Endodermal cell (in vitro differentiated cells): ENCODE results near the gene BRSK2. TPM values are rescaled to one million over a fixed set of nuclear protein-coding genes. Genes with fewer than 3 reads are reported as not detected.

Source experiments
- DNase-seq: peaks from one replicate; pipeline ENCODE4 v3.0.0-alpha.2; 2017
- H3K27ac ChIP-seq: 2 replicates; pipeline ENCODE4 v1.5.1; 2013; ENCODE audit warnings: mild to moderate bottlenecking, low read depth, low read length, moderate library complexity
- H3K27me3 ChIP-seq: 2 replicates; pipeline ENCODE4 v1.6.1; 2013; ENCODE audit warnings: mild to moderate bottlenecking, low read length, moderate library complexity; ENCODE audit not compliant: insufficient read depth, control insufficient read depth, poor library complexity, severe bottlenecking
- H3K36me3 ChIP-seq: 2 replicates; pipeline ENCODE4 v1.7.0; 2013; ENCODE audit warnings: mild to moderate bottlenecking, low read length, moderate library complexity; ENCODE audit not compliant: control insufficient read depth, insufficient read depth
- H3K4me1 ChIP-seq: one replicate; pipeline ENCODE4 v1.7.0; 2013; ENCODE audit warnings: low read length; ENCODE audit not compliant: control insufficient read depth, insufficient read depth
- H3K4me3 ChIP-seq: 2 replicates; pipeline ENCODE4 v1.5.1; 2013; ENCODE audit warnings: mild to moderate bottlenecking, low read length, moderate library complexity
- H3K9ac ChIP-seq: 2 replicates; pipeline ENCODE4 v1.6.1; 2013; ENCODE audit warnings: mild to moderate bottlenecking, low read length, moderate library complexity; ENCODE audit not compliant: poor library complexity, severe bottlenecking; ENCODE audit errors: extremely low read depth
- H3K9me3 ChIP-seq: 2 replicates; pipeline ENCODE4 v1.6.1; 2013; ENCODE audit warnings: mild to moderate bottlenecking, low read length, moderate library complexity; ENCODE audit not compliant: control insufficient read depth
- H3K27ac Mint-ChIP-seq: 2 replicates; pipeline ENCODE4 v1.8.0; 2020; ENCODE audit warnings: mixed read lengths
- H3K27me3 Mint-ChIP-seq: 2 replicates; pipeline ENCODE4 v1.8.0; 2021; ENCODE audit warnings: mild to moderate bottlenecking, mixed read lengths; ENCODE audit not compliant: insufficient read depth
- H3K36me3 Mint-ChIP-seq: 2 replicates; pipeline ENCODE4 v1.8.0; 2020; ENCODE audit warnings: low read depth, mixed read lengths
- H3K4me1 Mint-ChIP-seq: 2 replicates; pipeline ENCODE4 v1.8.0; 2020; ENCODE audit warnings: mixed read lengths
- H3K4me3 Mint-ChIP-seq: 2 replicates; pipeline ENCODE4 v1.8.0; 2020; ENCODE audit warnings: mild to moderate bottlenecking, moderate library complexity, mixed read lengths
- H3K9me3 Mint-ChIP-seq: 2 replicates; pipeline ENCODE4 v1.8.0; 2020; ENCODE audit warnings: mild to moderate bottlenecking, mixed read lengths
- CTCF ChIP-seq: fragments of 200-600 bp; sonication (generic); conservative IDR thresholded peaks from 2 replicates; pipeline ENCODE4 v1.5.0; 2021; ENCODE audit warnings: antibody characterized with exemption, mild to moderate bottlenecking
- WGBS, 2 experiments: methylation state at CpG; one replicate each; pipeline versions ENCODE4 v1.1.5 to v1.1.7; 2013; ENCODE audit warnings: missing lambda C conversion rate in 2 of 2, mixed read lengths in 1 of 2; ENCODE audit not compliant: insufficient coverage in 1 of 2, insufficient read length in 1 of 2; 5-methylcytosine and 5-hydroxymethylcytosine counted together
- total RNA-seq, 2 donors: library from RNA; stranded (reverse); fragmentation: NEBNext Ultra II Directional in 1 of 2; extraction: Animal tissue kit (Norgen Biotek cat#: 25700) in 1 of 2; gene quantifications; 2 replicates in 1 of 2; 3 replicates in 1 of 2; pipeline ENCODE4 v1.2.1, GENCODE V29; 2021

The BRSK2 gene
- total RNA-seq, 2 donors from 2014 or later = 9.4 to 10.3 TPM

- no peak overlapping the region for H3K27ac Mint-ChIP-seq
- no peaks in the 10 kb centered on the region for H3K9me3 ChIP-seq
- H3K4me1 Mint-ChIP-seq = peaks cover 10% of the 10 kb centered on the region
- H3K4me3 ChIP-seq = no peak overlapping the region
- 89 to 95% methylated on average over 9 to 12 of the region's 12 CpGs for WGBS, 2 experiments
- H3K9ac ChIP-seq = no peak overlapping the region
- H3K27me3 Mint-ChIP-seq = no peaks in the 10 kb centered on the region
- H3K4me1 ChIP-seq = peaks cover 7% of the 10 kb centered on the region
- no peak for DNase-seq
- no peaks in the 10 kb centered on the region for H3K36me3 ChIP-seq
- no peaks in the 10 kb centered on the region for H3K9me3 Mint-ChIP-seq
- H3K36me3 Mint-ChIP-seq = no peaks in the 10 kb centered on the region
- TF ChIP-seq CTCF = no peak
- no peak overlapping the region for H3K4me3 Mint-ChIP-seq
- H3K27ac ChIP-seq = no peak overlapping the region
- no peaks in the 10 kb centered on the region for H3K27me3 ChIP-seq
Observed at GRCh38 chr11:1511937-1512496, 122.3 kb downstream of the BRSK2 start.

Other genes starting within 250 kb of the BRSK2 start
- not detected for gene MUC5AC, start 232.0 kb upstream of the BRSK2 start, total RNA-seq
- not detected for gene MUC5B, start 166.9 kb upstream of the BRSK2 start, total RNA-seq
- 10 to 100 TPM; 34.3 to 37.4 TPM for gene TOLLIP, start 80.3 kb upstream of the BRSK2 start, total RNA-seq
- gene MOB2, start 96.8 kb downstream of the BRSK2 start, total RNA-seq = 10 to 100 TPM; 23.9 to 25.4 TPM
- 1 to 10 TPM; 4.7 to 7.0 TPM for gene DUSP8, start 182.3 kb downstream of the BRSK2 start, total RNA-seq
- not detected for gene KRTAP5-1, start 195.3 kb downstream of the BRSK2 start, total RNA-seq
- not detected for gene KRTAP5-2, start 208.4 kb downstream of the BRSK2 start, total RNA-seq
- gene KRTAP5-3, start 218.5 kb downstream of the BRSK2 start, total RNA-seq = not detected
- gene KRTAP5-4, start 232.2 kb downstream of the BRSK2 start, total RNA-seq = not detected
- gene KRTAP5-5, start 239.8 kb downstream of the BRSK2 start, total RNA-seq = not detected